Cardiac septum (tissue), 1 donor: Measurements from ENCODE around the gene MLST8. TPM values are rescaled to one million over a fixed set of nuclear protein-coding genes. Genes with fewer than 3 reads are reported as not detected.
"Not testable (repeated sequence)": the region's sequence is repeated elsewhere in the genome, so short reads cannot be mapped to it uniquely, and the experiment has no call there.

Experiments
- DNase-seq: peaks from one replicate; pipeline ENCODE4 v3.0.0-alpha.2; 2020; ENCODE audit warnings: low spot score
- intact Hi-C: fragments of 100-400 bp; cut with DNase I; formaldehyde crosslinking; loops from one replicate; pipeline ENCODE4 v1.14.0; 2022
- total RNA-seq: library from RNA; stranded (reverse); fragmentation: NEBNext Ultra II Directional; extraction: Animal tissue kit (Norgen Biotek cat#: 25700); gene quantifications from one replicate; pipeline ENCODE4 v1.2.1, GENCODE V29; 2021
- donor health status: DM: no; HTN: no; CAD: no.

The MLST8 gene
- total RNA-seq, 1 donor from 2014 or later: 26.3 TPM

DNA sequence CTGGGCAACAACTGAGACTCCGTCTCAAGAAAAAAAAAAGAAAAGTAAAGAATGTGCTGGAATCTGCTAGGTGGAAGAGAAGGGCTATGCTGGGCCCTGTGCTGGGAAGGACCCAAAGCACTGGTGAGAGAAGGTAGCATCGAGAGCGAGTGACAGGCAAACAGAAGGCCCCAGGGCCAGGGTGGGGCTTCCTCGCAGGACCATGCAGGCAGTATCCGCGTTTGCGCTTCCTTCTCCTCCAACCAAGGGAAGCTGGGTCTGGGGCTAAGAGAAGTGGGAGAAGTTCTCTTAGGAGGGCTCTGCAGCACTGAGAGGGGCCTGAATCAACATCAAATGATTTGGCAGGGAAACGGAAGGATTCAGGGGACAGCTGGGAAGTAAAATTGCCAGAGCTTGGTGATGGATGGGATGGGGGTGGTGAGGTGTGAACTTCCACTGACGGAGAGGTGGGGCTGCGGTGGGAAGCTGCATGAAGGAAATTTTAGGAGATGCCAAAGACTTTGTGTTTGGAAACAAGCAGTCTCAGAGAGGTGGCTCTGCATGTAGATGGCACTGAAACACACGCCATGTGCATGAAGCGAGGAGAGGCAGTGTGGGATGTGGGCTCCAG is 51.4 kb downstream of the MLST8 start:
- intact Hi-C loops: no loop called here
- DNase-seq: no peak

DNA sequence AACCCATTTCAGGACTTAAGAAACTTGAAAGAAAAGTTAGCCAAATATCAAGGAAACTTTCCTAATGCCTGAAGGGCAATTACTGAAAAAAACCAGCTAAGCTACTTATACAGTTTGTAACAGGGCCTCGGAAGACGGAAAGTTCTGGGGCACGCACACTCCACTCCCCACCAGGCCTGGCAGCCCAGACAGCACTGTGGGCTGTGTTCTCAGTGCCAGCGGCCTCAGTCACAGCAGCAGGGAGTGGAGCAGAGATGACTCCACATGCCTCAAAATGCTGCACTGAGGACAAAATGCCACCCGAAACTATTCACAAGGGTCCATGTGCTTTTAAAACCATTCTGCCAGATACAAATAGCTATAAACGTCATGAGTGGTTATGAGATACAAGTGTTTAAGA is 52.5 kb downstream of the MLST8 start:
- intact Hi-C loops: no loop called here
- DNase-seq: no peak

GRCh38 chr16:2258530-2258929 is 53.3 kb downstream of the MLST8 start:
- DNase-seq, intact Hi-C loops: not testable (repeated sequence)

Other genes starting within 250 kb of the MLST8 start
- gene NDUFB10, start 245.9 kb upstream of the MLST8 start, total RNA-seq: 390 TPM
- 702 TPM for gene RPS2, start 240.6 kb upstream of the MLST8 start, total RNA-seq
- not detected for gene RNF151, start 238.6 kb upstream of the MLST8 start, total RNA-seq
- 18.3 TPM for gene TBL3, start 233.4 kb upstream of the MLST8 start, total RNA-seq
- not detected for gene NOXO1, start 224.0 kb upstream of the MLST8 start, total RNA-seq
- 25.5 TPM for gene GFER, start 221.3 kb upstream of the MLST8 start, total RNA-seq
- 1.8 TPM for gene SYNGR3, start 215.5 kb upstream of the MLST8 start, total RNA-seq
- 21.9 TPM for gene ZNF598, start 195.6 kb upstream of the MLST8 start, total RNA-seq
- not detected for gene NPW, start 185.7 kb upstream of the MLST8 start, total RNA-seq
- 183 TPM for gene NHERF2, start 178.6 kb upstream of the MLST8 start, total RNA-seq
- gene NTHL1, start 157.6 kb upstream of the MLST8 start, total RNA-seq: 10.4 TPM
- gene TSC2, start 157.5 kb upstream of the MLST8 start, total RNA-seq: 73.3 TPM
- 178 TPM for gene PKD1, start 69.6 kb upstream of the MLST8 start, total RNA-seq
- gene RAB26, start 56.8 kb upstream of the MLST8 start, total RNA-seq: 2.2 TPM
- gene TRAF7, start 49.7 kb upstream of the MLST8 start, total RNA-seq: 35.7 TPM
- gene CASKIN1, start 8.8 kb upstream of the MLST8 start, total RNA-seq: 1.2 TPM
- gene BRICD5, start 5.4 kb downstream of the MLST8 start, total RNA-seq: 7.0 TPM
- gene PGP, start 9.4 kb downstream of the MLST8 start, total RNA-seq: 23.4 TPM
- 13.7 TPM for gene E4F1, start 18.1 kb downstream of the MLST8 start, total RNA-seq
- 0.57 TPM for gene DNASE1L2, start 31.0 kb downstream of the MLST8 start, total RNA-seq
- gene ECI1, start 46.1 kb downstream of the MLST8 start, total RNA-seq: 139 TPM
- gene RNPS1, start 62.7 kb downstream of the MLST8 start, total RNA-seq: 106 TPM
- gene ABCA3, start 135.3 kb downstream of the MLST8 start, total RNA-seq: 13.6 TPM
- gene CCNF, start 224.0 kb downstream of the MLST8 start, total RNA-seq: 0.86 TPM